WTC11 (cell line): ENCODE data around the gene REN. TPM values are rescaled to one million over a fixed set of nuclear protein-coding genes. Genes with fewer than 3 reads are reported as not detected.

Experiments
- ATAC-seq: fragments of 200-7000 bp; cut with Tn5 transposase; 2 replicates; pipeline ENCODE4 v1.10.0; 2021; ENCODE audit warnings: mild to moderate bottlenecking, moderate library complexity
- CTCF ChIA-PET: fragments of 300-600 bp; sonication (Branson Sonifier 250); formaldehyde crosslinking; loops from one replicate; lab custom pipeline; 2021; ENCODE audit warnings: antibody characterized with exemption; lab: Charles Lee
- POLR2A ChIA-PET: fragments of 350-600 bp; sonication (Branson Sonifier 250); formaldehyde crosslinking; loops from one replicate; lab custom pipeline; 2021; ENCODE audit warnings: antibody characterized with exemption; lab: Charles Lee
- DNase-seq: peaks from one replicate; pipeline ENCODE4 v3.0.0; 2021; ENCODE audit warnings: low spot score
- H3K27ac Mint-ChIP-seq: 2 replicates; pipeline ENCODE4 v1.8.0; 2021; ENCODE audit warnings: mixed read lengths
- H3K27me3 Mint-ChIP-seq: 2 replicates; pipeline ENCODE4 v1.8.0; 2021; ENCODE audit warnings: low read depth, mild to moderate bottlenecking, moderate library complexity, mixed read lengths
- H3K36me3 Mint-ChIP-seq: 2 replicates; pipeline ENCODE4 v1.8.0; 2021; ENCODE audit warnings: mixed read lengths
- H3K4me1 Mint-ChIP-seq: 2 replicates; pipeline ENCODE4 v1.8.0; 2022; ENCODE audit warnings: mixed read lengths
- H3K4me3 Mint-ChIP-seq: 2 replicates; pipeline ENCODE4 v1.8.0; 2021; ENCODE audit warnings: mild to moderate bottlenecking, moderate library complexity, mixed read lengths
- H3K9me3 Mint-ChIP-seq: 2 replicates; pipeline ENCODE4 v1.8.0; 2021; ENCODE audit warnings: mixed read lengths
- FOXK1 ChIP-seq: sonication (generic); formaldehyde crosslinking; IDR thresholded peaks from 2 replicates; pipeline ENCODE4 v1.8.0; 2022; ENCODE audit warnings: mild to moderate bottlenecking, moderate library complexity, missing genetic modification reagents
- IRF2 ChIP-seq: sonication (generic); formaldehyde crosslinking; IDR thresholded peaks from 2 replicates; pipeline ENCODE4 v1.8.0; 2022; ENCODE audit warnings: low read depth, missing genetic modification reagents, borderline replicate concordance
- MYBL2 ChIP-seq: sonication (generic); formaldehyde crosslinking; IDR thresholded peaks from 2 replicates; pipeline ENCODE4 v1.8.1; 2023; ENCODE audit warnings: mild to moderate bottlenecking, moderate library complexity, missing genetic modification reagents
- NFE2L1 ChIP-seq: sonication (generic); formaldehyde crosslinking; IDR thresholded peaks from 2 replicates; pipeline ENCODE4 v1.8.1; 2023; ENCODE audit warnings: missing genetic modification reagents
- NFYB ChIP-seq: sonication (generic); formaldehyde crosslinking; conservative IDR thresholded peaks from 2 replicates; pipeline ENCODE4 v1.8.0; 2022; ENCODE audit warnings: low read depth, missing genetic modification reagents
- PRRX2 ChIP-seq: fragments of 250-450 bp; sonication (Bioruptor Pico); IDR thresholded peaks from 2 replicates; pipeline ENCODE4 v1.8.0; 2021; ENCODE audit warnings: mild to moderate bottlenecking
- RELA ChIP-seq: sonication (generic); formaldehyde crosslinking; IDR thresholded peaks from 2 replicates; pipeline ENCODE4 v1.8.1; 2022; ENCODE audit warnings: missing genetic modification reagents, mild to moderate bottlenecking, borderline replicate concordance
- SOX15 ChIP-seq: fragments of 250-450 bp; sonication (Bioruptor Pico); IDR thresholded peaks from 2 replicates; pipeline ENCODE4 v1.9.0; 2021; ENCODE audit warnings: mild to moderate bottlenecking
- TEAD4 ChIP-seq: sonication (generic); formaldehyde crosslinking; IDR thresholded peaks from 2 replicates; pipeline ENCODE4 v1.8.0; 2022; ENCODE audit warnings: mild to moderate bottlenecking, missing genetic modification reagents
- ZNF671 ChIP-seq: fragments of 250-450 bp; sonication (Bioruptor Pico); IDR thresholded peaks from 2 replicates; pipeline ENCODE4 v1.8.0; 2021; ENCODE audit warnings: mild to moderate bottlenecking
- total RNA-seq: library from RNA; stranded (reverse); gene quantifications from 3 replicates; pipeline ENCODE4 v1.2.3, GENCODE V29; 2021
- TF ChIP-seq, protein P1 (sequence below): sonication (generic); formaldehyde crosslinking; conservative IDR thresholded peaks from 2 replicates; pipeline ENCODE4 v1.8.1; 2022; ENCODE audit warnings: mild to moderate bottlenecking, missing genetic modification reagents
- TF ChIP-seq, protein P2 (sequence below): fragments of 250-450 bp; sonication (Bioruptor Pico); IDR thresholded peaks from 2 replicates; pipeline ENCODE4 v1.9.0; 2021; ENCODE audit warnings: mild to moderate bottlenecking
- TF ChIP-seq, protein P3 (sequence below): sonication (generic); formaldehyde crosslinking; IDR thresholded peaks from 2 replicates; pipeline ENCODE4 v1.8.1; 2023; ENCODE audit warnings: mild to moderate bottlenecking, moderate library complexity, missing genetic modification reagents

Gene REN
- total RNA-seq, 1 experiment from 2014 or later: not detected

DNA sequence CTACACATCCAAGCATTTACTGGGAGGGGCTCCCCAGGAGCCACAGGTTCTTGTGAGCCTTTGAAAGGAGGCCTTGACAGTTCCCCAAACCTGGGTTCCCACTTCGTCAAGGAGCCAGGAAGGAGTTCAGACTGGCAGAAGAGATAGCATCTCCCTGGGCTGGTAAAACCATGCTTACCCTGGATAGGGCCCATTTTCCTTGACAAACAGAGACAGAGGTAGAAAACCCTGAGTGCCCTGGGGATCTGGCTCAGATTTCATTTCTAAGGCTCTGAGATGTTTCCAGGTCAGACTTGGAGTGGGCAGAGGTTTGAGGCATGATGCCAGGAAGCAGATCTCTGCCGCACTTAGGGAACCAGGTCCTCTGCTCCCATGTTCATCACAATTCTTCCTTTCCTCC is 17.0 kb downstream of the REN start:
- DNase-seq (no peak), ATAC-seq (no peak)
- POLR2A ChIA-PET: no interaction called here
- TF ChIP-seq, protein P1, sequence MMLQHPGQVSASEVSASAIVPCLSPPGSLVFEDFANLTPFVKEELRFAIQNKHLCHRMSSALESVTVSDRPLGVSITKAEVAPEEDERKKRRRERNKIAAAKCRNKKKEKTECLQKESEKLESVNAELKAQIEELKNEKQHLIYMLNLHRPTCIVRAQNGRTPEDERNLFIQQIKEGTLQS (CRISPR knock-in tag): no peak
- TF ChIP-seq, protein P2, sequence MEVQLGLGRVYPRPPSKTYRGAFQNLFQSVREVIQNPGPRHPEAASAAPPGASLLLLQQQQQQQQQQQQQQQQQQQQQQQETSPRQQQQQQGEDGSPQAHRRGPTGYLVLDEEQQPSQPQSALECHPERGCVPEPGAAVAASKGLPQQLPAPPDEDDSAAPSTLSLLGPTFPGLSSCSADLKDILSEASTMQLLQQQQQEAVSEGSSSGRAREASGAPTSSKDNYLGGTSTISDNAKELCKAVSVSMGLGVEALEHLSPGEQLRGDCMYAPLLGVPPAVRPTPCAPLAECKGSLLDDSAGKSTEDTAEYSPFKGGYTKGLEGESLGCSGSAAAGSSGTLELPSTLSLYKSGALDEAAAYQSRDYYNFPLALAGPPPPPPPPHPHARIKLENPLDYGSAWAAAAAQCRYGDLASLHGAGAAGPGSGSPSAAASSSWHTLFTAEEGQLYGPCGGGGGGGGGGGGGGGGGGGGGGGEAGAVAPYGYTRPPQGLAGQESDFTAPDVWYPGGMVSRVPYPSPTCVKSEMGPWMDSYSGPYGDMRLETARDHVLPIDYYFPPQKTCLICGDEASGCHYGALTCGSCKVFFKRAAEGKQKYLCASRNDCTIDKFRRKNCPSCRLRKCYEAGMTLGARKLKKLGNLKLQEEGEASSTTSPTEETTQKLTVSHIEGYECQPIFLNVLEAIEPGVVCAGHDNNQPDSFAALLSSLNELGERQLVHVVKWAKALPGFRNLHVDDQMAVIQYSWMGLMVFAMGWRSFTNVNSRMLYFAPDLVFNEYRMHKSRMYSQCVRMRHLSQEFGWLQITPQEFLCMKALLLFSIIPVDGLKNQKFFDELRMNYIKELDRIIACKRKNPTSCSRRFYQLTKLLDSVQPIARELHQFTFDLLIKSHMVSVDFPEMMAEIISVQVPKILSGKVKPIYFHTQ: no peak
- no peak for TF ChIP-seq ZNF671 (CRISPR knock-in tag)
- TF ChIP-seq MYBL2 (CRISPR knock-in tag): no peak
- no peak for TF ChIP-seq RELA (CRISPR knock-in tag)
- no peak for TF ChIP-seq PRRX2
- TF ChIP-seq FOXK1 (CRISPR knock-in tag): no peak
- Mint-ChIP-seq H3K4me1 (peaks cover 45% of the 10 kb centered on the region), H3K9me3 (no peaks in the 10 kb centered on the region), H3K27ac (no peak overlapping the region), H3K36me3 (peaks cover 6% of the 10 kb centered on the region; the same call in 1 of the 2 replicates), H3K27me3 (peaks cover 23% of the 10 kb centered on the region), H3K4me3 (no peak overlapping the region)
- CTCF ChIA-PET: interaction anchor here (1.0 to 2.1 kb wide), 3 partner anchors 13 to 58 kb away, joined by 3 to 13 read pairs (median 4); no protein-coding TSS in a partner anchor

DNA sequence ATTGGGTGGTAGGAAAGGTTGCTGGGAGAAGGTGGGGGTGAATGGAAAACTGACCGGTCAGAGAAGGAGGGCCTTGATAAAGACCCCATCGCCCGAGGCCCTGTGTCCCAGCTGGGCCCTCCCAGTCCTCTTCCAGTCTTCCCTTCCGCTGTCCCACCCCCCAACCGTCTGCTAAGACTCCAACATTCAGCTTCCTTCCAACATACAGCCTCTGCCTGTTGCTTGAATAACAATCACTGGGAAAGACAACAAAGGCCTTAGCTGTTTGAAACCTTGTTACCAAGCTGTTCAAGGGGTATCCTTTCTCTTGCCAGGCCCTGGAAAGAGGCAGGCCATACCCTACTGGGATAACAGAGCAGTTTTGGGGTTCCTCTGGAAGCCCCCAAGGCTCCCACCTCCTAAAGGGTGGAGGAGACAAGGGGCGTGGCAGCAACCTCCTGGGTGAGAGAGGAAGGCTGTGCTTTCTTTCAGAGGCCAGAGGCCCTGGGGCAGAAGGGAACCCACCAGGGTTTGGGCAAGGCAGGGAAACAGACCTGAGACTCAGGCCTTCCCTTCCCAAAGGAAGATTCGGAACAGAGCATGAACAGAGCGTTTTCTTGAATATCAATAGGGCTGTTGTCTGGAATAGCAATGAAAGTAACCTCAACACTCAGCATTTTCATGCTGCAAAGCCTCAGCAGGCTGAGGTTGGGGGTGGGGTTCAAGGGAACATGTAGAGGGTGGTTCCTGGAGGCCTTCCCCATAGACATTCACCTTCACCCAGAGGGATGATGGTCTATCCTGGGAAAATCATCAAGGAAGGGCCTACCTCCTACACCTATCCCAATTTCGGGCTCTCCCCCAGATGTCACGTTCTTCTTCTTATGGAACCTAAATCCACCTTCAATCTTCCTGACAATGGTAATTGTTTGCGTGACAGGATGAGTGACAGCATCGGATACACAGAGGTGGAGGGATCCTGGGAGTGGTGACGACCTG is 18.4 kb downstream of the REN start:
- peak overlapping the region; percentile 20 for H3K4me3 Mint-ChIP-seq
- TF ChIP-seq NFYB (no peak), IRF2 (CRISPR knock-in tag) (no peak), SOX15 (CRISPR knock-in tag) (no peak), FOXK1 (CRISPR knock-in tag) (0 out of 2 replicates have a peak, but pooled peaks have one; percentile 29), NFE2L1 (CRISPR knock-in tag) (no peak), MYBL2 (CRISPR knock-in tag) (no peak)
- TF ChIP-seq, protein P3, sequence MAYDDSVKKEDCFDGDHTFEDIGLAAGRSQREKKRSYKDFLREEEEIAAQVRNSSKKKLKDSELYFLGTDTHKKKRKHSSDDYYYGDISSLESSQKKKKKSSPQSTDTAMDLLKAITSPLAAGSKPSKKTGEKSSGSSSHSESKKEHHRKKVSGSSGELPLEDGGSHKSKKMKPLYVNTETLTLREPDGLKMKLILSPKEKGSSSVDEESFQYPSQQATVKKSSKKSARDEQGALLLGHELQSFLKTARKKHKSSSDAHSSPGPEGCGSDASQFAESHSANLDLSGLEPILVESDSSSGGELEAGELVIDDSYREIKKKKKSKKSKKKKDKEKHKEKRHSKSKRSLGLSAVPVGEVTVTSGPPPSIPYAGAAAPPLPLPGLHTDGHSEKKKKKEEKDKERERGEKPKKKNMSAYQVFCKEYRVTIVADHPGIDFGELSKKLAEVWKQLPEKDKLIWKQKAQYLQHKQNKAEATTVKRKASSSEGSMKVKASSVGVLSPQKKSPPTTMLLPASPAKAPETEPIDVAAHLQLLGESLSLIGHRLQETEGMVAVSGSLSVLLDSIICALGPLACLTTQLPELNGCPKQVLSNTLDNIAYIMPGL: no peak
- H3K36me3 Mint-ChIP-seq: peaks cover 6% of the 10 kb centered on the region; the same call in 1 of the 2 replicates
- ChIA-PET POLR2A (interaction anchor here (0.6 kb wide), 1 partner anchor 73 kb away, joined by 3 read pairs; no protein-coding TSS in a partner anchor), CTCF (interaction anchor here (0.9 to 2.1 kb wide), 10 partner anchors 10 to 277 kb away, joined by 3 to 13 read pairs (median 4); partner anchors contain the start of gene GOLT1A)
- DNase-seq (no peak), ATAC-seq (peak; percentile 63)
- H3K27ac Mint-ChIP-seq: peak overlapping the region; percentile 83
- H3K4me1 Mint-ChIP-seq: peaks cover 45% of the 10 kb centered on the region
- peaks cover 14% of the 10 kb centered on the region for H3K27me3 Mint-ChIP-seq
- H3K9me3 Mint-ChIP-seq: no peaks in the 10 kb centered on the region

DNA sequence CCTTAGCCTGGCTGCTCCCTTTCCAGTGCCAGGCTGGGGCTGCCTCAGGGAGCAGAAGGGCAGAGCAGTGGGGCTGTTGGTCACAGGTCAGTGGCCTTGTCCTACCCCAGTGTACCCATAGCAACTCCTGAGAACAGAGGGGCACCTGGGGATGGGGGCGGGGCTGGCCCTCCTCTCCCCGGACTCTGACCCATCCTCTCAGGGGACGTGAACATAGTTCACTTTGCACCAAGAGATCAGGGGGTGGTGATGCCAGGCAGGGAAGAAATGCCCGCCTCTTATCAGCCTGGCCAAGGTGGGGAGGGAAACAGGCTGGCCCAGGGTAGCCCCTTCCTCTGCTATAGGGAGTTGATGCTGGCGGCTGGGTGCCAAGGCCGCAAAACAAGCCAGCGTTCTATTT is 19.2 kb downstream of the REN start:
- no peak; the same call in 1 of the 2 replicates for ATAC-seq
- no peak for TF ChIP-seq TEAD4 (CRISPR knock-in tag)
- ChIA-PET CTCF (interaction anchor here (0.9 to 1.7 kb wide), 8 partner anchors 9 to 276 kb away, joined by 3 to 6 read pairs (median 4); partner anchors contain the start of gene GOLT1A), POLR2A (no interaction called here)
- DNase-seq: no peak
- Mint-ChIP-seq H3K4me1 (peaks cover 48% of the 10 kb centered on the region), H3K27me3 (peaks cover 11% of the 10 kb centered on the region), H3K27ac (0 out of 2 replicates have a peak overlapping the region, but pooled peaks have one; percentile 40), H3K9me3 (no peaks in the 10 kb centered on the region), H3K36me3 (peaks cover 6% of the 10 kb centered on the region; the same call in 1 of the 2 replicates), H3K4me3 (no peak overlapping the region)
